ENCODE measurements around the gene ZNF524.

ZNF524 gene, protein sequence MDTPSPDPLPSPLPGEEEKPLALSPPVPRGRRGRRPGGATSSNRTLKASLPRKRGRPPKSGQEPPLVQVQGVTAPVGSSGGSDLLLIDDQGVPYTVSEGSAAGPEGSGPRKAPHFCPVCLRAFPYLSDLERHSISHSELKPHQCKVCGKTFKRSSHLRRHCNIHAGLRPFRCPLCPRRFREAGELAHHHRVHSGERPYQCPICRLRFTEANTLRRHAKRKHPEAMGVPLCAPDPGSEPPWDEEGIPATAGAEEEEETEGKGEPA

DNA sequence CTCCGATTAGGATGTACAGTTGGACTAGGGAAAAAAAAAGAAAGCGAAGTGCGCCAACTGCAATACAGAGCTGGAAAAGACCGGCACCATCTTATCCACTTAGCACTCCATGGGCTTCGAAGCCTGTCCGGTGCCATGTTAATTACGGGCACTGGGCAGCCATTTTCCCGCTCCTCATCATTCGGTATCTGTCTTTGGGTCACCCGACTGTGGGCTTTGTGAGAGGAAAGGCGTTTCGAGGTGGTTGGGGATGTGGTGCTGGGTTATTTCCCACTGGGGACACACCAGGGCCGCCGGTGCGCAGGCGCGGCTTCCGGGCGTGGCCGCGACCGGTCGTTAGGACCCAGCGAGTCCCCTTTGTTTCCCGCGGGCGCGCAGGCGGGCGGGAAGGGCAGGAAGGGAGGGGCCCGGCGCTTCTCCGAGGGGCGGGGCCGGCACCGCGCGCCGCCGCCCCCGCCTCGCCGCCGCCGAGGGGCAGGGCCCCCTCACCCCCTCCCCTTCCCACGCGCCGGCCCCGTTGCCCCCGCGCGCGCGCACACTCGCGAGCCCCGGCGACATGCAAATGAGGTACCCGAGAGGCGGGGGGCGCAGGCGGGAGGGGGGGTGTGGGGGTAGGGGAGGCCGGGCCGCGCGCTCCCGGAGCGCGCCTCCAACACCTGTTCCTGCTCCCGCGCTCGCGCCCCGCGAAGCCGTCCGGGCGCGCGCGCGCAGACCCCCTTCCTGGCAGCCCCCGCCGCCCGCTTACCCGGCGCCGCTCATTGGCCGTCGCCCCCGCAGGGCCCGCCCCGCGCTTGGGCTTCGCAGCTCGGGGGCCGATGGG lies at the start of gene ZNF524:
Gene ZNF524, plus strand, starts transcription at position 447 of the 820 bp plus-strand sequence. CDS start 1,825 bp downstream, outside the sequence.
- TF ChIP-seq, protein P1, sequence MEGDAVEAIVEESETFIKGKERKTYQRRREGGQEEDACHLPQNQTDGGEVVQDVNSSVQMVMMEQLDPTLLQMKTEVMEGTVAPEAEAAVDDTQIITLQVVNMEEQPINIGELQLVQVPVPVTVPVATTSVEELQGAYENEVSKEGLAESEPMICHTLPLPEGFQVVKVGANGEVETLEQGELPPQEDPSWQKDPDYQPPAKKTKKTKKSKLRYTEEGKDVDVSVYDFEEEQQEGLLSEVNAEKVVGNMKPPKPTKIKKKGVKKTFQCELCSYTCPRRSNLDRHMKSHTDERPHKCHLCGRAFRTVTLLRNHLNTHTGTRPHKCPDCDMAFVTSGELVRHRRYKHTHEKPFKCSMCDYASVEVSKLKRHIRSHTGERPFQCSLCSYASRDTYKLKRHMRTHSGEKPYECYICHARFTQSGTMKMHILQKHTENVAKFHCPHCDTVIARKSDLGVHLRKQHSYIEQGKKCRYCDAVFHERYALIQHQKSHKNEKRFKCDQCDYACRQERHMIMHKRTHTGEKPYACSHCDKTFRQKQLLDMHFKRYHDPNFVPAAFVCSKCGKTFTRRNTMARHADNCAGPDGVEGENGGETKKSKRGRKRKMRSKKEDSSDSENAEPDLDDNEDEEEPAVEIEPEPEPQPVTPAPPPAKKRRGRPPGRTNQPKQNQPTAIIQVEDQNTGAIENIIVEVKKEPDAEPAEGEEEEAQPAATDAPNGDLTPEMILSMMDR (IDR thresholded peaks at IDR 0.05; ENCODE audit: insufficient read depth, low read depth, low read length, missing control alignments) = no peak
- peak; percentile 92 for DNase-seq (ENCODE audit: low read depth)

DNA sequence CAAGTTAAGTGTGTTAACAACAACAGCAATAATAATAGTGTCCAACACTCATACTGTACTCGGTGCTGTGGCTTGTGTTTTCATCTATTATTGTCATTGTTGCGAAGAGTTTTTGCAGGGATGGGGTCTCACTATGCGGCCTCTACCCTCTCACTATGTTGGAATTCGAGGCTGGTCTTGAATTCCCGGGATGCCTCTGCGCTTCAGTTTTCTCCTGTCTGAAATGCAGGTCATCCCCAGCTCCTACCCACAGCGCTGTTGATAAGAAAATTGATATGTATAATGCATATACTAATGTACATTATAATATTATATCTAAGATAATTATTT lies 49.8 kb upstream of the ZNF524 start:
- no peak for DNase-seq (ENCODE audit: low read depth)
- H3K4me3 ChIP-seq (ENCODE audit: low read depth, low read length) = no peak overlapping the region
- TF ChIP-seq, protein P1 (IDR thresholded peaks at IDR 0.05; ENCODE audit: insufficient read depth, low read depth, low read length, missing control alignments) = no peak

More for the DNA sequence above, at the start of gene ZNF524:
- peak within 1 kb of the TSS; percentile 82 for H3K4me3 ChIP-seq (ENCODE audit: low read depth, low read length)

DNA sequence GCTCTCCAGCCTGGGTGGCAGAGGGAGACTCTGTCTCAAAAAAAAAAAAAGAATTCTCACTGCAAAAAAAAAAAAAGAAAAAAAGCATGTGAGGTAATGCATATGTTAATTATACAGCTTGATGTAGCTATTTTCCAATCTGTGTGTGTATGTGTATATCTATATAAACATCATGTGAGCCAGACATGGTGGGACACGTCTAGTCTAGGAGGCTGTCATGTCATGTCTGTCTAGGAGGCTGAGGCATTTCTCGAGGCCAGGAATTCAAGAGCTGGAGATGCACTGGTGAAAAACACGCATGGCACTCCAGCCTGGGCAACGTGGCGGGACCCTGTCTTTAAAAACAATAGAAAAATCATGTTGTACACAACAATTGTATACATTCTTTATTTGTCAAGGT lies 47.9 kb upstream of the ZNF524 start:
- no peak overlapping the region for H3K4me3 ChIP-seq (ENCODE audit: low read depth, low read length)
- TF ChIP-seq, protein P1 (IDR thresholded peaks at IDR 0.05; ENCODE audit: insufficient read depth, low read depth, low read length, missing control alignments) = no peak
- no peak for DNase-seq (ENCODE audit: low read depth)

DNA sequence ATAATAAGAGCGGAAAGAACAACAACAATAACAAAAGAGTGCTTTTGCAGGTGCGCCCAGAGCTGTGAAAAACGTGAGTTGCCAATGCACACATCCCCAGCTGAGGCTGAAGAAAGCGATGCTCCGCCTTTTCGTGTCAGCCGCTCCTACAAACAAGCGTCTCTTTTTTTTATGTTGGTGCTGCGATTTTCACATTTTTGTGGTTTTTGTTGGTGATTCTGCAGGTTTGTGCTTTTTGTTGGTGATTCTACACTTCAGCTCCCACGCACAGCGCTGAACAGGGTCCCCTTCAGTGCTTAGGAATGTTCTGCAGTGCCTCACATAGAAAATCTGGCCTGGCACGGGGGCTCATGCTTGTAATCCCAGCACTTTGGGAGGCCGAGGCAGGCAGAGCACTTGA lies 47.5 kb upstream of the ZNF524 start:
- DNase-seq (ENCODE audit: low read depth) = no peak
- no peak overlapping the region for H3K4me3 ChIP-seq (ENCODE audit: low read depth, low read length)
- TF ChIP-seq, protein P1 (IDR thresholded peaks at IDR 0.05; ENCODE audit: insufficient read depth, low read depth, low read length, missing control alignments) = no peak

DNA sequence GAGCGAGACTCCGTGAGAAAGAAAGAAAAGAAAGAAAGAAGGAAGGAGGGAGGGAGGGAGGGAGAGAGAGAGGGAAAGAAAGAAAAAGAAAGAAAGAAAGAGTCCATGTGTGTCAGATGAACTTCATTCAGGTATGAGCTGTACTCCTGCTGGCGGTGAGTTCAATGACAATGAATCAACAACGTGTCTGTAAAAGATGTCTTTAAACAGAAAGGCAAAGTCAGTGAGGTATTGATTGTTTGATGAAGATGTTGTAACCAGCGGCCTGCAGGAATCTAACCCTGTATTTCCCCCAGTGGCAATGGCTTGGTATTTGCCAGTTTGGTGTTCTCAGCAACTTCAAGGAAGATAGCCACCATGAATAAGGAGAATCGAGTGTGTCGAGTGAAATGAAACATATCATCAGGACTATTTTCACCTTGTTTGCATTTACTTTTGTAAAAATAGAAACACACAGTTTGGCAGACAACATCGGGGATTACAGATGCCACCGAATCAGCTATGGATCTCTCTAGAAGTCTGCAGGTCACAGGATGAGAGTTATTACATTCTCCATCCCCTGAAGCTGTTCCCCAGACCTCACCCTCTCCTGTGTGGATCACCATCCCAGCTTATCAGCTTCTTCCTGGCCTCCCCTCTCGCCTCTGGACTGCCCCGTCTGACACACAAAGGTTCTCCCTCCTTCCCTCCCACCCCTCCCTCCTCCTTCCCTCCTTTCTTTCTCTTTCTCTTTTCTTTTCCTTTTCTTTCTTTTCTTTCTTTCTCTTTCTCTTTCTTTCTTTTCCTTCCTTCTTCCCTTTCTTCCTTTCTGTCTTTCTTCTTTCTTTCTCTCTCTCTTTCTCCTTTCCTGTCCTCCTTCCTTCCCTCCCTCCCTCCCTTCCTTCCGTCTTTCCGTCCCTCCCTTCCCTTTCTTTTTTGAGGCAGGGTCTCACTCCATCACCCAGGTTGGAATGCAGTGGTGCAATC lies 46.6 kb upstream of the ZNF524 start:
- H3K4me3 ChIP-seq (ENCODE audit: low read depth, low read length) = no peak overlapping the region
- TF ChIP-seq, protein P1 (IDR thresholded peaks at IDR 0.05; ENCODE audit: insufficient read depth, low read depth, low read length, missing control alignments) = no peak

DNA sequence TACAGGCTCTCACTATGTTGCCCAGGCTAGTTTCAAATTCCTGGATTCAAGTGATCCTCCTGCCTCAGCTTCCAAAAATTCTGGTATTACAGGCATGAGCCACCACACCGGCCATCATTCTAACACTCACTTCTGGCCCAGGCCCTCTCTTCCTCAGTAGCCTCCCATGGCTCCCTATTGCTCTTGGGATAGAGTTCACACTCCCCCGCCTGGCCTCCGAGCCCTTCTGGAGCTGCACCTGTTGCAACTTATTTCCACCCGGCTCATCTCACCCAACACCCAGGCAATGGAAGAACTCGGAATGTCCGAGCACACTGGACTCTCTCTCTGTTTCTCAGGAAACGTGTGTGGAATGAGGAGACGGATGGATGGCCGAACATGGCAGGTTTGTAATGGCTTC lies 45.8 kb upstream of the ZNF524 start:
- TF ChIP-seq, protein P1 (IDR thresholded peaks at IDR 0.05; ENCODE audit: insufficient read depth, low read depth, low read length, missing control alignments) = no peak
- no peak overlapping the region for H3K4me3 ChIP-seq (ENCODE audit: low read depth, low read length)
- DNase-seq (ENCODE audit: low read depth) = no peak

More for the DNA sequence above, 46.6 kb upstream of the ZNF524 start:
- no peak for DNase-seq (ENCODE audit: low read depth)

Data from GM12865 (cell line).